ENCODE results near the gene SNX1.
A peak's percentile ranks its signal among the peaks of the same experiment; 100 is the strongest.

Gene SNX1

GRCh38 chr15:64148168-64148567, 52.4 kb downstream of the SNX1 start:
- no peak overlapping the region for H3K4me3 ChIP-seq (ENCODE audit: severe bottlenecking)
- H3K27ac ChIP-seq (ENCODE audit: poor library complexity, severe bottlenecking), result no peak overlapping the region
- no peaks in the 10 kb centered on the region for H3K4me1 ChIP-seq (ENCODE audit: insufficient read depth, poor library complexity, severe bottlenecking)
- ATAC-seq (ENCODE audit: low read depth) (no peak), DNase-seq (ENCODE audit: low spot score) (no peak)
- TF ChIP-seq, protein P1, sequence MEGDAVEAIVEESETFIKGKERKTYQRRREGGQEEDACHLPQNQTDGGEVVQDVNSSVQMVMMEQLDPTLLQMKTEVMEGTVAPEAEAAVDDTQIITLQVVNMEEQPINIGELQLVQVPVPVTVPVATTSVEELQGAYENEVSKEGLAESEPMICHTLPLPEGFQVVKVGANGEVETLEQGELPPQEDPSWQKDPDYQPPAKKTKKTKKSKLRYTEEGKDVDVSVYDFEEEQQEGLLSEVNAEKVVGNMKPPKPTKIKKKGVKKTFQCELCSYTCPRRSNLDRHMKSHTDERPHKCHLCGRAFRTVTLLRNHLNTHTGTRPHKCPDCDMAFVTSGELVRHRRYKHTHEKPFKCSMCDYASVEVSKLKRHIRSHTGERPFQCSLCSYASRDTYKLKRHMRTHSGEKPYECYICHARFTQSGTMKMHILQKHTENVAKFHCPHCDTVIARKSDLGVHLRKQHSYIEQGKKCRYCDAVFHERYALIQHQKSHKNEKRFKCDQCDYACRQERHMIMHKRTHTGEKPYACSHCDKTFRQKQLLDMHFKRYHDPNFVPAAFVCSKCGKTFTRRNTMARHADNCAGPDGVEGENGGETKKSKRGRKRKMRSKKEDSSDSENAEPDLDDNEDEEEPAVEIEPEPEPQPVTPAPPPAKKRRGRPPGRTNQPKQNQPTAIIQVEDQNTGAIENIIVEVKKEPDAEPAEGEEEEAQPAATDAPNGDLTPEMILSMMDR (IDR thresholded peaks at IDR 0.05; ENCODE audit: poor library complexity, severe bottlenecking), result no peak
- H3K9me3 ChIP-seq (ENCODE audit: severe bottlenecking), result no peaks in the 10 kb centered on the region
- 0 out of 2 replicates have a peak, but pooled peaks cover 12% of the 10 kb centered on the region for H3K36me3 ChIP-seq (ENCODE audit: low read depth)
- H3K27me3 ChIP-seq (ENCODE audit: insufficient read depth, poor library complexity, severe bottlenecking), result peaks cover 14% of the 10 kb centered on the region

DNA sequence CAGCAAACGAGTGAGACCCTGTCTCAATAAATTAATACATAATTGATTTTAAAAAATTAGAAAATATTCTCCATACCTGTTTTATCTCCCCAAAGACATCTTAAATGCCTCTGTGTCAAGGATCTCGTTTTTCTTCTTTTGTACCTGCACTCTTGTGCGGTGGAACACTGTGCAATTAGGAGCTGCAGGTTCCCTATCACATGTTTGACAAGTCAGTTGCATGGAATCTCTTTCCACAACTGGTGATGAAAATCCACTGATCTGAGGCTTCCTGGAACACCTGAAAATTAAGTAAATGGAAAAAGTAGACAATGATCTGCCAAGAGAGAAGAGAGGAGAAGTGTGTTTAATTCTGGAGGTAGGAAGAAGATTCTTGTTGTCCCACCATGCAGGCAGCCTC, 52.8 kb downstream of the SNX1 start:
- DNase-seq (ENCODE audit: low spot score) (no peak), ATAC-seq (ENCODE audit: low read depth) (no peak)
- TF ChIP-seq, protein P1 (IDR thresholded peaks at IDR 0.05; ENCODE audit: poor library complexity, severe bottlenecking), result no peak
- H3K27me3 ChIP-seq (ENCODE audit: insufficient read depth, poor library complexity, severe bottlenecking), result peaks cover 14% of the 10 kb centered on the region
- no peak overlapping the region for H3K27ac ChIP-seq (ENCODE audit: poor library complexity, severe bottlenecking)
- no peak overlapping the region for H3K4me3 ChIP-seq (ENCODE audit: severe bottlenecking)
- 0 out of 2 replicates have a peak, but pooled peaks cover 9% of the 10 kb centered on the region for H3K36me3 ChIP-seq (ENCODE audit: low read depth)
- H3K9me3 ChIP-seq (ENCODE audit: severe bottlenecking), result no peaks in the 10 kb centered on the region
- no peaks in the 10 kb centered on the region for H3K4me1 ChIP-seq (ENCODE audit: insufficient read depth, poor library complexity, severe bottlenecking)

DNA sequence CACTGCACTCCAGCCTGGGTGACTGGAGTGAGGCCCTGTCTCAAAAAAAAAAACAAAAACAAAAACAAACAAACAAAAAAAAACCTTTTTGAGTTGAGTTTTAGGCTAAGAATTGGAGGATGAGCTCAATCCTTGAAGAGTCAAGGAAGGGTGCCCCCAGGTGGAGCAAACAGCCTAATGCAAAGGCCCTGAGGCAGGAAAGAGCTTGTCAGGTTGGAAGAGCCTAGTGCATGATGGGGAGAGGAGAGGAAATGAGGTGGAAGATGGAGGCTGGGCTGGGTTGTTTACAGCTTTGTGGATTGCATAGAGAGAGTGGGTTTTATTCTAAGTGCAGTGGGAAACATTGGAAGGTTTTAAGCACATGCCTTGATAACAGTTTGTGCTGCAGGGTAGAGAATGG, 53.6 kb downstream of the SNX1 start:
- DNase-seq (ENCODE audit: low spot score), result no peak
- peaks cover 14% of the 10 kb centered on the region for H3K27me3 ChIP-seq (ENCODE audit: insufficient read depth, poor library complexity, severe bottlenecking)
- no peak overlapping the region for H3K4me3 ChIP-seq (ENCODE audit: severe bottlenecking)

GRCh38 chr15:64149893-64150578, 54.3 kb downstream of the SNX1 start:
- no peaks in the 10 kb centered on the region for H3K4me1 ChIP-seq (ENCODE audit: insufficient read depth, poor library complexity, severe bottlenecking)
- no peak overlapping the region for H3K27ac ChIP-seq (ENCODE audit: poor library complexity, severe bottlenecking)
- peaks cover 10% of the 10 kb centered on the region for H3K36me3 ChIP-seq (ENCODE audit: low read depth)
- H3K9me3 ChIP-seq (ENCODE audit: severe bottlenecking), result no peaks in the 10 kb centered on the region
- no peak overlapping the region for H3K4me3 ChIP-seq (ENCODE audit: severe bottlenecking)
- ATAC-seq (ENCODE audit: low read depth) (no peak), DNase-seq (ENCODE audit: low spot score) (no peak)
- TF ChIP-seq, protein P1 (IDR thresholded peaks at IDR 0.05; ENCODE audit: poor library complexity, severe bottlenecking), result no peak
- H3K27me3 ChIP-seq (ENCODE audit: insufficient read depth, poor library complexity, severe bottlenecking), result peaks cover 14% of the 10 kb centered on the region

More for the DNA sequence above, 53.6 kb downstream of the SNX1 start:
- Histone ChIP-seq H3K4me1 (ENCODE audit: insufficient read depth, poor library complexity, severe bottlenecking) (no peaks in the 10 kb centered on the region), H3K27ac (ENCODE audit: poor library complexity, severe bottlenecking) (no peak overlapping the region), H3K9me3 (ENCODE audit: severe bottlenecking) (no peaks in the 10 kb centered on the region), H3K36me3 (ENCODE audit: low read depth) (peaks cover 11% of the 10 kb centered on the region; the same call in 1 of the 2 replicates)
- TF ChIP-seq, protein P1 (IDR thresholded peaks at IDR 0.05; ENCODE audit: poor library complexity, severe bottlenecking), result peak; percentile 40
- no peak for ATAC-seq (ENCODE audit: low read depth)
